Skeletal muscle satellite cell (primary cell): Measurements from ENCODE around the gene OPN5.

ENCODE experiments used
- H3K27me3 ChIP-seq: 2 replicates; pipeline ENCODE4 v1.7.0; 2013; ENCODE audit warnings: low read length; ENCODE audit not compliant: control insufficient read depth, insufficient read depth
- H3K36me3 ChIP-seq: 2 replicates; pipeline ENCODE4 v1.7.0; 2013; ENCODE audit warnings: mild to moderate bottlenecking, control low read depth, low read length; ENCODE audit not compliant: insufficient read depth
- H3K4me1 ChIP-seq: 2 replicates; pipeline ENCODE4 v1.7.0; 2013; ENCODE audit warnings: low read length; ENCODE audit not compliant: control insufficient read depth, insufficient read depth
- H3K4me2 ChIP-seq: 2 replicates; pipeline ENCODE4 v1.7.0; 2013; ENCODE audit warnings: mild to moderate bottlenecking, low read length
- H3K4me3 ChIP-seq: 2 replicates; pipeline ENCODE4 v1.7.0; 2013; ENCODE audit warnings: low read length
- H3K9ac ChIP-seq: 2 replicates; pipeline ENCODE4 v1.7.0; 2013; ENCODE audit warnings: mild to moderate bottlenecking, low read depth, low read length, moderate library complexity
- H3K9me3 ChIP-seq: replicated peaks from 2 replicates; pipeline ENCODE4 v1.7.0; 2013; ENCODE audit warnings: mild to moderate bottlenecking, control low read depth, low read length
- small RNA-seq: library from RNA; depleted of rRNA; stranded (forward); fragments of <200 nt; gene quantifications from one replicate; pipeline ENCODE3, GENCODE V24; 2012

Gene OPN5

GRCh38 chr6:47862731-47863130 is 80.9 kb downstream of the OPN5 start:
- Histone ChIP-seq H3K27me3 (no peaks in the 10 kb centered on the region), H3K9me3 (no peaks in the 10 kb centered on the region), H3K9ac (no peak overlapping the region), H3K4me2 (no peak overlapping the region), H3K4me1 (no peaks in the 10 kb centered on the region), H3K36me3 (no peaks in the 10 kb centered on the region), H3K4me3 (no peak overlapping the region)

- Histone ChIP-seq H3K9me3 (no peaks in the 10 kb centered on the region), H3K36me3 (no peaks in the 10 kb centered on the region)
These were observed 83.4 kb downstream of the OPN5 start for GRCh38 chr6:47865206-47865605.

GRCh38 chr6:47875593-47875992 is 93.8 kb downstream of the OPN5 start:
- no peaks in the 10 kb centered on the region for H3K4me1 ChIP-seq
- no peaks in the 10 kb centered on the region for H3K36me3 ChIP-seq
- H3K4me3 ChIP-seq, result no peak overlapping the region
- H3K27me3 ChIP-seq, result no peaks in the 10 kb centered on the region
- no peak overlapping the region for H3K4me2 ChIP-seq
- H3K9ac ChIP-seq, result no peak overlapping the region
- no peaks in the 10 kb centered on the region for H3K9me3 ChIP-seq

More at GRCh38 chr6:47865206-47865605, 83.4 kb downstream of the OPN5 start:
- Histone ChIP-seq H3K4me1 (no peaks in the 10 kb centered on the region), H3K4me2 (no peak overlapping the region), H3K4me3 (no peak overlapping the region), H3K27me3 (no peaks in the 10 kb centered on the region), H3K9ac (no peak overlapping the region)

Small RNAs within 50 kb of the gene (small RNA-seq; reads per million reads assigned to genes)
- gene RNU1-105P, result 0.49 reads per million
